Measurements from ENCODE around the gene RNF130. TPM values are rescaled to one million over a fixed set of nuclear protein-coding genes. Genes with fewer than 3 reads are reported as not detected.

The RNF130 gene
- total and polyA plus RNA-seq, 9 donors: 54.7 to 120 (median 67.1) TPM

- WGBS, 3 donors: 76 to 80% (median 78%) methylated on average over 9 of the region's 9 CpGs
- intact Hi-C loops (cut with DNase I): loop anchor here in 2 of 4 donors (10.0 kb wide), 1 partner anchor 165 kb away; the partner anchor contains the start of gene TBC1D9B (in 2 of the 2)
Measured at GRCh38 chr5:180069589-180070247, 1.8 kb downstream of the RNF130 start.

GRCh38 chr5:180068519-180069090 lies 3.0 kb downstream of the RNF130 start:
- peaks cover 9% of the 10 kb centered on the region for H3K4me1 ChIP-seq (ENCODE audit: insufficient read depth)
- TF ChIP-seq, protein P1, sequence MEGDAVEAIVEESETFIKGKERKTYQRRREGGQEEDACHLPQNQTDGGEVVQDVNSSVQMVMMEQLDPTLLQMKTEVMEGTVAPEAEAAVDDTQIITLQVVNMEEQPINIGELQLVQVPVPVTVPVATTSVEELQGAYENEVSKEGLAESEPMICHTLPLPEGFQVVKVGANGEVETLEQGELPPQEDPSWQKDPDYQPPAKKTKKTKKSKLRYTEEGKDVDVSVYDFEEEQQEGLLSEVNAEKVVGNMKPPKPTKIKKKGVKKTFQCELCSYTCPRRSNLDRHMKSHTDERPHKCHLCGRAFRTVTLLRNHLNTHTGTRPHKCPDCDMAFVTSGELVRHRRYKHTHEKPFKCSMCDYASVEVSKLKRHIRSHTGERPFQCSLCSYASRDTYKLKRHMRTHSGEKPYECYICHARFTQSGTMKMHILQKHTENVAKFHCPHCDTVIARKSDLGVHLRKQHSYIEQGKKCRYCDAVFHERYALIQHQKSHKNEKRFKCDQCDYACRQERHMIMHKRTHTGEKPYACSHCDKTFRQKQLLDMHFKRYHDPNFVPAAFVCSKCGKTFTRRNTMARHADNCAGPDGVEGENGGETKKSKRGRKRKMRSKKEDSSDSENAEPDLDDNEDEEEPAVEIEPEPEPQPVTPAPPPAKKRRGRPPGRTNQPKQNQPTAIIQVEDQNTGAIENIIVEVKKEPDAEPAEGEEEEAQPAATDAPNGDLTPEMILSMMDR (IDR thresholded peaks at IDR 0.05): no peak
- no peak for TF ChIP-seq POLR2A (IDR thresholded peaks at IDR 0.05)
- TF ChIP-seq EP300 (IDR thresholded peaks at IDR 0.05): no peak
- 51 to 68% (median 63%) methylated on average over 6 of the region's 6 CpGs for WGBS, 3 donors
- intact Hi-C loops (cut with DNase I): no loop called here
- no peak for DNase-seq
- no peak overlapping the region for H3K4me3 ChIP-seq
- no peaks in the 10 kb centered on the region for H3K9me3 ChIP-seq
- no peaks in the 10 kb centered on the region for H3K36me3 ChIP-seq
- H3K27me3 ChIP-seq: no peaks in the 10 kb centered on the region
- H3K27ac ChIP-seq: no peak overlapping the region

More at GRCh38 chr5:180069589-180070247, 1.8 kb downstream of the RNF130 start:
- TF ChIP-seq, protein P1 (IDR thresholded peaks at IDR 0.05): no peak
- no peak for TF ChIP-seq POLR2A (IDR thresholded peaks at IDR 0.05)
- no peak for TF ChIP-seq EP300 (IDR thresholded peaks at IDR 0.05)
- H3K4me3 ChIP-seq: no peak overlapping the region
- no peak for DNase-seq
- H3K4me1 ChIP-seq (ENCODE audit: insufficient read depth): peaks cover 9% of the 10 kb centered on the region
- no peak overlapping the region for H3K27ac ChIP-seq
- no peaks in the 10 kb centered on the region for H3K9me3 ChIP-seq
- no peaks in the 10 kb centered on the region for H3K36me3 ChIP-seq
- no peaks in the 10 kb centered on the region for H3K27me3 ChIP-seq

DNA sequence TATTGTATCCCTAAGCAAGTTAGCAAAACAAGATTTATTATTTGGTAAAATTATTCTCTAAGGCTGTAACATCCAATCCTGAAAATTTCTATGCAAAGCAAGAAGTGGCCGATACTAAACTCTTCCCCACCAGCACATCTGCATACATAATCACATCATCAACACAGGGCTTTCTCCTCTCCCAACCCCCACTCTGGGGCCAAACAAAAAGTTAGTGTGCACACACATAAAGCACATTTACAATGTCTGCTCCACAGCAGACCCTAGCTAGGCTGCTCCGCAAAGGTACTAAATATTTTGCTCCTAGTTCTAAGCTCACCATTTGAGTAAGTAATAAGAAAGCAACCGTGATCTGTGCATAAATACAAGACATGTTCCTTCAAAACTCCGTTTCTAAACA lies 3.6 kb downstream of the RNF130 start:
- no peaks in the 10 kb centered on the region for H3K27me3 ChIP-seq
- DNase-seq: no peak
- H3K36me3 ChIP-seq: no peaks in the 10 kb centered on the region
- intact Hi-C loops (cut with DNase I): no loop called here
- WGBS, 3 donors: 60 to 85% (median 77%) methylated on average over 4 of the region's 4 CpGs
- TF ChIP-seq, protein P1 (IDR thresholded peaks at IDR 0.05): no peak
- TF ChIP-seq POLR2A (IDR thresholded peaks at IDR 0.05) (no peak), EP300 (IDR thresholded peaks at IDR 0.05) (no peak)
- H3K9me3 ChIP-seq: no peaks in the 10 kb centered on the region
- peaks cover 9% of the 10 kb centered on the region for H3K4me1 ChIP-seq (ENCODE audit: insufficient read depth)
- H3K4me3 ChIP-seq: no peak overlapping the region
- no peak overlapping the region for H3K27ac ChIP-seq

GRCh38 chr5:180060192-180060591 lies 11.4 kb downstream of the RNF130 start:
- no peaks in the 10 kb centered on the region for H3K9me3 ChIP-seq
- H3K4me1 ChIP-seq (ENCODE audit: insufficient read depth): no peaks in the 10 kb centered on the region
- WGBS, 3 donors: 90 to 98% (median 97%) methylated on average over 7 of the region's 7 CpGs
- H3K4me3 ChIP-seq: no peak overlapping the region
- H3K36me3 ChIP-seq: no peaks in the 10 kb centered on the region
- no peaks in the 10 kb centered on the region for H3K27me3 ChIP-seq
- DNase-seq: no peak
- no peak overlapping the region for H3K27ac ChIP-seq
- intact Hi-C loops (cut with DNase I): no loop called here
- TF ChIP-seq, protein P1 (IDR thresholded peaks at IDR 0.05): no peak
- no peak for TF ChIP-seq EP300 (IDR thresholded peaks at IDR 0.05)
- no peak for TF ChIP-seq POLR2A (IDR thresholded peaks at IDR 0.05)
